K562 (cell line): ENCODE results near the gene ZC3H12A. TPM values are rescaled to one million over a fixed set of nuclear protein-coding genes. Genes with fewer than 3 reads are reported as not detected.
A peak's percentile ranks its signal among the peaks of the same experiment; 100 is the strongest.

Source experiments
- ATAC-seq: fragments of 200-7000 bp; cut with Tn5 transposase; 3 replicates; pipeline ENCODE4 v1.9.1; 2020; ENCODE audit warnings: moderate library complexity
- BruUV-seq: library from RNA; stranded (reverse); fragments of 400-500 nt; replicated peaks from 2 replicates; lab custom pipeline; 2021; lab: Mats Ljungman, UMichigan
- CTCF ChIA-PET: fragments of 300-600 bp; formaldehyde crosslinking; extraction: SDS; loops from one replicate; lab custom pipeline; 2021; ENCODE audit warnings: low intra/inter-chr PET ratio; lab: Yijun Ruan, JAX
- POLR2A ChIA-PET: fragments of 300-600, 350-650 bp; sonication (Branson Sonifier 250); formaldehyde crosslinking; extraction: SDS; loops from one replicate; lab custom pipeline; 2021; ENCODE audit warnings: antibody characterized with exemption, inconsistent platforms; lab: Yijun Ruan, JAX
- DNase-seq, 4 experiments: peaks; one replicate each; pipeline versions ENCODE4 v3.0.0 to v3.0.0-alpha.2; 2011 to 2018; ENCODE audit warnings: low spot score in 3 of 4, mixed read lengths in 3 of 4; ENCODE audit errors: extremely low read depth in 1 of 4
- FAIRE-seq: peaks from 2 replicates; lab custom pipeline; 2011; peaks lifted over from hg19 to GRCh38; lab: Jason Lieb, UNC
- H2AFZ ChIP-seq: 2 replicates; pipeline ENCODE4 v1.6.0; 2011; ENCODE audit warnings: low read depth, low read length, control low read depth, inconsistent platforms
- H3K27ac ChIP-seq: fragments of 200-600 bp; 3 replicates; pipeline ENCODE4 v1.8.0; 2011; ENCODE audit warnings: low read depth, mild to moderate bottlenecking, control low read depth, inconsistent platforms, low read length, moderate library complexity, mixed read lengths; ENCODE audit errors: extremely low read depth
- H3K27me3 ChIP-seq, 2 experiments: fragments of 300-600 bp in 1 of 2; 2 replicates in 1 of 2; 3 replicates in 1 of 2; pipeline versions ENCODE4 v1.6.0 to v1.8.0; 2011; ENCODE audit warnings: inconsistent platforms in 2 of 2, low read length in 2 of 2, mild to moderate bottlenecking in 1 of 2, mixed read lengths in 1 of 2, moderate library complexity in 1 of 2; ENCODE audit not compliant: control insufficient read depth in 2 of 2, insufficient read depth in 2 of 2
- H3K36me3 ChIP-seq: fragments of 300-600 bp; 3 replicates; pipeline ENCODE4 v1.8.0; 2011; ENCODE audit warnings: mild to moderate bottlenecking, low read length, inconsistent platforms; ENCODE audit not compliant: control insufficient read depth, insufficient read depth
- H3K4me1 ChIP-seq, 2 experiments: fragments of 200-600 bp in 1 of 2; replicated peaks in 1 of 2; 2 replicates in 1 of 2; 3 replicates in 1 of 2; pipeline versions ENCODE4 v1.5.1 to v1.8.0; 2011; ENCODE audit warnings: inconsistent platforms in 2 of 2, low read length in 2 of 2, mild to moderate bottlenecking in 1 of 2, mixed read lengths in 1 of 2, moderate library complexity in 1 of 2; ENCODE audit not compliant: control insufficient read depth in 2 of 2, insufficient read depth in 2 of 2
- H3K4me2 ChIP-seq: 2 replicates; pipeline ENCODE4 v1.6.1; 2011; ENCODE audit warnings: low read length, control low read depth, inconsistent platforms, mixed read lengths; ENCODE audit not compliant: insufficient read depth
- H3K4me3 ChIP-seq: fragments of 200-600 bp; sonication (generic), shearing (Covaris generic); 2 replicates; pipeline ENCODE4 v1.5.1; 2016; ENCODE audit warnings: control low read depth, inconsistent platforms
- H3K79me2 ChIP-seq: fragments of 200-600 bp; 3 replicates; pipeline ENCODE4 v1.8.0; 2011; ENCODE audit warnings: low read length, inconsistent platforms; ENCODE audit not compliant: control insufficient read depth, insufficient read depth
- H3K9ac ChIP-seq, 2 experiments: 2 replicates each; pipeline versions ENCODE4 v1.6.0 to v1.6.1; 2011; ENCODE audit warnings: low read depth in 2 of 2, low read length in 2 of 2, control low read depth in 1 of 2, inconsistent platforms in 1 of 2, mild to moderate bottlenecking in 1 of 2, mixed read lengths in 1 of 2; ENCODE audit not compliant: insufficient read depth in 1 of 2
- H3K9me1 ChIP-seq: one replicate; pipeline ENCODE4 v1.6.0; 2011; ENCODE audit warnings: inconsistent platforms, mild to moderate bottlenecking, low read length, moderate library complexity; ENCODE audit not compliant: control insufficient read depth, insufficient read depth
- H3K9me3 ChIP-seq: replicated peaks from 2 replicates; pipeline ENCODE4 v1.5.1; 2011; ENCODE audit warnings: low read depth, low read length, inconsistent platforms; ENCODE audit not compliant: control insufficient read depth, insufficient read depth
- H4K20me1 ChIP-seq: replicated peaks from 2 replicates; pipeline ENCODE4 v1.6.1; 2011; ENCODE audit warnings: low read length, inconsistent platforms, mixed read lengths; ENCODE audit not compliant: control insufficient read depth, insufficient read depth
- ADNP ChIP-seq: fragments of 200-800 bp; sonication (Bioruptor generic); IDR thresholded peaks from 2 replicates; pipeline ENCODE4 v1.6.1; 2016; ENCODE audit warnings: missing genetic modification characterization, missing compliant biosample characterization
- EGR1 ChIP-seq: fragments of 450-650 bp; conservative IDR thresholded peaks from 2 replicates; pipeline ENCODE4 v1.6.1; 2017; ENCODE audit warnings: mild to moderate bottlenecking
- FOSL1 ChIP-seq: fragments of 200-800 bp; sonication (Bioruptor generic); conservative IDR thresholded peaks from 2 replicates; pipeline ENCODE4 v1.6.1; 2016; ENCODE audit warnings: missing genetic modification characterization, missing compliant biosample characterization
- MEIS2 ChIP-seq: fragments of 450-650 bp; IDR thresholded peaks from 2 replicates; pipeline ENCODE4 v1.6.1; 2014; ENCODE audit warnings: mild to moderate bottlenecking; ENCODE audit not compliant: partially characterized antibody
- NR2C2 ChIP-seq, 2 experiments: fragments of 200-800 bp in 1 of 2; sonication (Bioruptor generic) in 1 of 2; sonication (generic) in 1 of 2; formaldehyde crosslinking in 1 of 2; IDR thresholded peaks; 2 replicates each; pipeline versions ENCODE4 v1.6.1 to v1.8.0; 2016 to 2022; ENCODE audit warnings: mild to moderate bottlenecking in 1 of 2, missing compliant biosample characterization in 1 of 2, missing genetic modification characterization in 1 of 2, missing genetic modification reagents in 1 of 2
- PKNOX1 ChIP-seq: fragments of 450-650 bp; IDR thresholded peaks from 2 replicates; pipeline ENCODE4 v1.6.1; 2016
- UBTF ChIP-seq, 2 experiments: IDR thresholded peaks; 2 replicates each; pipeline ENCODE4 v1.6.1; 2012; ENCODE audit warnings: improper control_type of control experiment in 2 of 2, low read depth in 2 of 2, low read length in 2 of 2, borderline replicate concordance in 1 of 2
- ZNF282 ChIP-seq: sonication (generic); formaldehyde crosslinking; IDR thresholded peaks from 2 replicates; pipeline ENCODE4 v1.8.1; 2023; ENCODE audit warnings: missing genetic modification reagents
- ZNF316 ChIP-seq: fragments of 450-650 bp; IDR thresholded peaks from 2 replicates; pipeline ENCODE4 v1.6.1; 2016
- WGBS: fragments of 100-300 bp; shearing (Covaris generic); methylation state at CpG from one replicate; pipeline ENCODE4 v1.1.6; 2016; ENCODE audit warnings: low coverage, mixed read lengths; ENCODE audit not compliant: insufficient coverage; ENCODE audit errors: missing lambda C conversion rate; 5-methylcytosine and 5-hydroxymethylcytosine counted together
- in situ Hi-C: fragments of 300-500 bp; cut with MboI; formaldehyde crosslinking; loops from 4 replicates; pipeline ENCODE4 v1.15.0; 2018; ENCODE audit warnings: inconsistent platforms, mixed read lengths
- intact Hi-C: fragments of 100-400 bp; cut with micrococcal nuclease; formaldehyde crosslinking; loops from 2 replicates; pipeline ENCODE4 v1.14.2; 2022
- polyA plus RNA-seq, 8 experiments: library from polyadenylated mRNA; depleted of rRNA in 4 of 8; stranded (reverse) in 5 of 8; unstranded in 3 of 8; fragments of >200 nt; fragmentation: Nextera tagmentation in 2 of 8; fragmentation: Illumina TruSeq in 1 of 8; extraction: Ambion mirVana in 2 of 8; extraction: Trizol in 1 of 8; gene quantifications; 2 replicates each; pipeline versions ENCODE4 v1.2.1 to v1.2.3, GENCODE V29; 2011 to 2014; ENCODE audit warnings: inconsistent platforms in 1 of 8, missing spikeins in 1 of 8
- total RNA-seq, 7 experiments: library from RNA; depleted of rRNA in 6 of 7; stranded (reverse); fragments of >200 nt in 6 of 7; fragmentation: Illumina TruSeq in 2 of 7; extraction: Trizol in 2 of 7; gene quantifications; 2 replicates each; pipeline versions ENCODE4 v1.2.1 to v1.2.3, GENCODE V29; 2011 to 2021; ENCODE audit warnings: low replicate concordance in 1 of 7
- TF ChIP-seq, protein P1 (sequence below): fragments of 450-650 bp; IDR thresholded peaks from 2 replicates; pipeline ENCODE4 v1.6.1; 2018; ENCODE audit not compliant: partially characterized antibody

ZC3H12A gene
- total and polyA plus RNA-seq, 9 of the 15 experiments (the other 6 are each of a cell fraction or from before 2014, with no cell fraction given) = 0.14 to 9.4 (median 6.7) TPM

GRCh38 chr1:37515185-37516034 lies 41.0 kb downstream of the ZC3H12A start:
- Histone ChIP-seq H3K4me1 (peaks cover 13 to 17% of the 10 kb centered on the region in 2 experiments; a peak in 4 of 5 replicates), H3K9me1 (peaks cover 4% of the 10 kb centered on the region), H3K4me2 (peak overlapping the region; percentile 96), H4K20me1 (peaks cover 4% of the 10 kb centered on the region; the same call in 1 of the 2 replicates), H3K27ac (peak overlapping the region; percentile 99), H3K4me3 (peak overlapping the region; percentile 97), H3K9me3 (no peaks in the 10 kb centered on the region), H3K36me3 (peaks cover 25% of the 10 kb centered on the region), H2AFZ (peak overlapping the region; percentile 98), H3K9ac (peak overlapping the region; percentile 96 to 97), H3K79me2 (peaks cover 41% of the 10 kb centered on the region), H3K27me3 (no peaks in the 10 kb centered on the region)
- FAIRE-seq (peak; percentile 83), ATAC-seq (peak; percentile 35), DNase-seq (peak in 2 of 4 experiments; percentile 51 to 73)
- WGBS = 21% methylated on average over 18 of the region's 18 CpGs
- intact Hi-C loops = no loop called here
- POLR2A ChIA-PET = interaction anchor here (0.5 to 4.5 kb wide), 20 partner anchors 10 to 1706 kb away, joined by 3 to 42 read pairs (median 6); partner anchors contain the start of genes SNIP1 and ZC3H12A
- CTCF ChIA-PET = interaction anchor here (0.6 kb wide), 1 partner anchor 32 kb away, joined by 3 read pairs; no protein-coding TSS in a partner anchor
- in situ Hi-C loops = no loop called here
- TSS peak; percentile 45 for BruUV-seq
- no peak for TF ChIP-seq ADNP (tag)
- TF ChIP-seq UBTF (IDR thresholded peaks at IDR 0.05; ENCODE audit: borderline replicate concordance in 1 of 2, low read depth in 2 of 2, low read length in 2 of 2) = 0 out of 4 replicates have a peak, but pooled peaks of 1 of the 2 experiments have one; percentile 17
- TF ChIP-seq NR2C2 (CRISPR knock-in tag; IDR thresholded peaks at IDR 0.05) = no peak
- TF ChIP-seq NR2C2 (tag; IDR thresholded peaks at IDR 0.05) = peak; percentile 57
- 0 out of 2 replicates have a peak, but pooled peaks have one; percentile 27 for TF ChIP-seq PKNOX1
- TF ChIP-seq, protein P1, sequence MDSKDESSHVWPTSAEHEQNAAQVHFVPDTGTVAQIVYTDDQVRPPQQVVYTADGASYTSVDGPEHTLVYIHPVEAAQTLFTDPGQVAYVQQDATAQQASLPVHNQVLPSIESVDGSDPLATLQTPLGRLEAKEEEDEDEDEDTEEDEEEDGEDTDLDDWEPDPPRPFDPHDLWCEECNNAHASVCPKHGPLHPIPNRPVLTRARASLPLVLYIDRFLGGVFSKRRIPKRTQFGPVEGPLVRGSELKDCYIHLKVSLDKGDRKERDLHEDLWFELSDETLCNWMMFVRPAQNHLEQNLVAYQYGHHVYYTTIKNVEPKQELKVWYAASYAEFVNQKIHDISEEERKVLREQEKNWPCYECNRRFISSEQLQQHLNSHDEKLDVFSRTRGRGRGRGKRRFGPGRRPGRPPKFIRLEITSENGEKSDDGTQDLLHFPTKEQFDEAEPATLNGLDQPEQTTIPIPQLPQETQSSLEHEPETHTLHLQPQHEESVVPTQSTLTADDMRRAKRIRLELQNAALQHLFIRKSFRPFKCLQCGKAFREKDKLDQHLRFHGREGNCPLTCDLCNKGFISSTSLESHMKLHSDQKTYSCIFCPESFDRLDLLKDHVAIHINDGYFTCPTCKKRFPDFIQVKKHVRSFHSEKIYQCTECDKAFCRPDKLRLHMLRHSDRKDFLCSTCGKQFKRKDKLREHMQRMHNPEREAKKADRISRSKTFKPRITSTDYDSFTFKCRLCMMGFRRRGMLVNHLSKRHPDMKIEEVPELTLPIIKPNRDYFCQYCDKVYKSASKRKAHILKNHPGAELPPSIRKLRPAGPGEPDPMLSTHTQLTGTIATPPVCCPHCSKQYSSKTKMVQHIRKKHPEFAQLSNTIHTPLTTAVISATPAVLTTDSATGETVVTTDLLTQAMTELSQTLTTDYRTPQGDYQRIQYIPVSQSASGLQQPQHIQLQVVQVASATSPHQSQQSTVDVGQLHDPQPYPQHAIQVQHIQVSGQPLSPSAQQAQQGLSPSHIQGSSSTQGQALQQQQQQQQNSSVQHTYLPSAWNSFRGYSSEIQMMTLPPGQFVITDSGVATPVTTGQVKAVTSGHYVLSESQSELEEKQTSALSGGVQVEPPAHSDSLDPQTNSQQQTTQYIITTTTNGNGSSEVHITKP = peak; percentile 92
- no peak for TF ChIP-seq ZNF282 (CRISPR knock-in tag)
- TF ChIP-seq ZNF316 = peak; percentile 53
- 0 out of 2 replicates have a peak, but pooled peaks have one; percentile 4 for TF ChIP-seq EGR1
- TF ChIP-seq MEIS2 = peak; percentile 30
- TF ChIP-seq FOSL1 = 0 out of 2 replicates have a peak, but pooled peaks have one; percentile 29
